HEK293T (cell line): ENCODE data around the gene MAMLD1.

Experiments
- CTCF ChIA-PET: fragments of 350-600 bp; formaldehyde crosslinking; extraction: SDS; loops from one replicate; lab custom pipeline; 2021; ENCODE audit warnings: antibody characterized with exemption, inconsistent platforms; lab: Yijun Ruan, JAX
- POLR2A ChIA-PET: fragments of 350-600 bp; formaldehyde crosslinking; extraction: SDS; loops from one replicate; lab custom pipeline; 2020; ENCODE audit warnings: antibody characterized with exemption, inconsistent platforms; lab: Yijun Ruan, JAX
- DNase-seq: peaks from one replicate; pipeline ENCODE4 v3.0.0; 2012; ENCODE audit warnings: mixed read lengths; ENCODE audit errors: extremely low spot score
- ARNT ChIP-seq: fragments of 450-650 bp; IDR thresholded peaks from 2 replicates; pipeline ENCODE4 v1.6.1; 2017; ENCODE audit warnings: mild to moderate bottlenecking
- BHLHE40 ChIP-seq: fragments of 450-650 bp; IDR thresholded peaks from 2 replicates; pipeline ENCODE4 v1.6.1; 2016; ENCODE audit warnings: mild to moderate bottlenecking, moderate library complexity, borderline replicate concordance
- CTBP1 ChIP-seq: fragments of 450-650 bp; IDR thresholded peaks from 2 replicates; pipeline ENCODE4 v1.6.1; 2016; ENCODE audit warnings: borderline replicate concordance
- ELF4 ChIP-seq: fragments of 450-650 bp; IDR thresholded peaks from 2 replicates; pipeline ENCODE4 v1.6.1; 2017; ENCODE audit warnings: antibody characterized with exemption
- FOXA1 ChIP-seq: fragments of 450-650 bp; IDR thresholded peaks from 2 replicates; pipeline ENCODE4 v1.6.1; 2016; ENCODE audit warnings: mild to moderate bottlenecking
- FOXK2 ChIP-seq: fragments of 450-650 bp; IDR thresholded peaks from 2 replicates; pipeline ENCODE4 v1.6.1; 2016; ENCODE audit warnings: mild to moderate bottlenecking
- FOXM1 ChIP-seq: fragments of 450-650 bp; IDR thresholded peaks from 2 replicates; pipeline ENCODE4 v1.6.1; 2017; ENCODE audit warnings: mild to moderate bottlenecking, borderline replicate concordance
- HDGF ChIP-seq: fragments of 450-650 bp; IDR thresholded peaks from 2 replicates; pipeline ENCODE4 v1.6.1; 2017; ENCODE audit warnings: antibody characterized with exemption, borderline replicate concordance
- L3MBTL2 ChIP-seq: fragments of 450-650 bp; conservative IDR thresholded peaks from 2 replicates; pipeline ENCODE4 v1.6.1; 2016; ENCODE audit warnings: mild to moderate bottlenecking
- LEF1 ChIP-seq: fragments of 450-650 bp; IDR thresholded peaks from 2 replicates; pipeline ENCODE4 v1.6.1; 2017; ENCODE audit warnings: mild to moderate bottlenecking, borderline replicate concordance
- NFRKB ChIP-seq: fragments of 450-650 bp; IDR thresholded peaks from 2 replicates; pipeline ENCODE4 v1.6.1; 2016; ENCODE audit warnings: mild to moderate bottlenecking, moderate library complexity
- SP1 ChIP-seq: fragments of 450-650 bp; IDR thresholded peaks from 2 replicates; pipeline ENCODE4 v1.6.1; 2017
- SUZ12 ChIP-seq: fragments of 450-650 bp; IDR thresholded peaks from 2 replicates; pipeline ENCODE4 v1.6.1; 2016; ENCODE audit warnings: mild to moderate bottlenecking
- TARDBP ChIP-seq: fragments of 450-650 bp; IDR thresholded peaks from 2 replicates; pipeline ENCODE4 v1.6.1; 2016
- ZNF384 ChIP-seq: fragments of 450-650 bp; IDR thresholded peaks from 2 replicates; pipeline ENCODE4 v1.6.1; 2016
- TF ChIP-seq, protein P1 (sequence below): fragments of 450-650 bp; IDR thresholded peaks from 2 replicates; pipeline ENCODE4 v1.6.1; 2016

The MAMLD1 gene

DNA sequence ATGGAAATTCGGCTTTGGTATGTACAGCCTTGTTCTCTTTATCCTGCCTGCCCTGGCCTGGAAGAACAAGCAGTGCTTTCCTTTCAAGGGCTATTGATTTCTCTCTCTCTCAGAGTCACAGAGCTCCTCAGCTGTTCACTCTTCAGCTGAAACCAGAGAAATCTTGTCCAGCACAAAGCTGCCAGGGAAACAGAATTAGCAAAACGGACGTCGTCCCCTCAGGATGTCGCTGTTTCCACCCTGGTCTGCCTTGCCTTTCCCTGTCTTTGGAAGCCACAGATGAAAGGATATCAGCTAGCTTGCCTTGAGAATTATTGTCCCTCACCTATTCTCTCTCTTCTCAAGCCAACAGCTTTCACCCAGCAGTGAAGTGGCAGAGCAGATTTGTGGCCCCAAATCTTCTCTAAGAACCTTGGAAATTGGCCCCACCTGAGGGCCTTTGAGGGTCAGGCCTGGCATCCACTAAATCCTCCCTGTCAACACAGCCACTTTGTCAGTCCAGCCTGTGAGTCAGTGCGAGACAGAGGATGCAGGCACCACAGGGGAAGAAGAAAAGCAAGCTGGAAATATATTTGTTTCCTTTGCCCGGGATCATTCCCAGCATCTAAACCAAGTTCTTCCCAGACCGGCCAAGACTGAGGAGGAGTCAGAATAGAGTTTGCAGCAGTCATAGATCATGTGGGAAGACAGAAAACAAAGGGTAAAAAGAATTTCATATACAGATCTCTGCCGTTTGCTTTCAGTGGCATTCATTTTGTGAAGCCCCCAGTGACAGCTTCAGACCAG lies 141.5 kb downstream of the MAMLD1 start:
- no peak for TF ChIP-seq FOXK2
- TF ChIP-seq BHLHE40 = no peak
- TF ChIP-seq SP1 = no peak
- CTCF ChIA-PET = interaction anchor here (1.2 kb wide), 1 partner anchor 74 kb away, joined by 3 read pairs; no protein-coding TSS in a partner anchor
- DNase-seq = no peak
- POLR2A ChIA-PET = no interaction called here

DNA sequence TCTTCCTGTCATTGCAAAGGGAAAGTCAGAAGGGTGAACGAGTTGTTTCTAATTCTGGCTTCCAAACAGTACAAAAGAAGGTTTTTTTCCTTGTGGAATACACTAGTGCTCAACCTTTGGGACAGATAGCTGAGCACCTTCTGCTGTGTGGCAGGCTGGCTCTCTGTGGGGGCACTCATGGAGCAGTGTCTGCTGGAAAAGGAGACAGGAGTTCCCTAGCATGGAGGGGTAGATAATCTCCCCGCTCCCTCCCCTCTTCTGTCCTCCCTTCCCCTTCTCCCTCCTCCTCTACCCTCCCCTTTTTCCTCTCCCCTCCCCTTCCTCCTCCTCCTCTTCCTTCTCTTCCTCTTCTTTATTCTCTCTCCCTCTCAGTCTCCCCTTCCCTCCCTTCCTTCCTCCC lies 142.9 kb downstream of the MAMLD1 start:
- no peak for DNase-seq
- TF ChIP-seq CTBP1 (no peak), TARDBP (no peak), NFRKB (no peak), FOXA1 (no peak), BHLHE40 (no peak), ELF4 (no peak), SP1 (no peak), FOXK2 (no peak), ZNF384 (no peak), L3MBTL2 (no peak), SUZ12 (no peak), LEF1 (no peak), HDGF (no peak), ARNT (no peak), FOXM1 (no peak)
- TF ChIP-seq, protein P1, sequence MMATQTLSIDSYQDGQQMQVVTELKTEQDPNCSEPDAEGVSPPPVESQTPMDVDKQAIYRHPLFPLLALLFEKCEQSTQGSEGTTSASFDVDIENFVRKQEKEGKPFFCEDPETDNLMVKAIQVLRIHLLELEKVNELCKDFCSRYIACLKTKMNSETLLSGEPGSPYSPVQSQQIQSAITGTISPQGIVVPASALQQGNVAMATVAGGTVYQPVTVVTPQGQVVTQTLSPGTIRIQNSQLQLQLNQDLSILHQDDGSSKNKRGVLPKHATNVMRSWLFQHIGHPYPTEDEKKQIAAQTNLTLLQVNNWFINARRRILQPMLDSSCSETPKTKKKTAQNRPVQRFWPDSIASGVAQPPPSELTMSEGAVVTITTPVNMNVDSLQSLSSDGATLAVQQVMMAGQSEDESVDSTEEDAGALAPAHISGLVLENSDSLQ = no peak
- POLR2A ChIA-PET = no interaction called here
- CTCF ChIA-PET = no interaction called here

- no peak for DNase-seq
- CTCF ChIA-PET = no interaction called here
- TF ChIP-seq SUZ12 = no peak
- no peak for TF ChIP-seq LEF1
- no peak for TF ChIP-seq CTBP1
- no peak for TF ChIP-seq ZNF384
- TF ChIP-seq, protein P1 = no peak
- TF ChIP-seq HDGF = no peak
- no peak for TF ChIP-seq SP1
- TF ChIP-seq TARDBP = no peak
- no peak for TF ChIP-seq FOXA1
- POLR2A ChIA-PET = no interaction called here
Observed at GRCh38 chrX:150506486-150506885, 143.4 kb downstream of the MAMLD1 start.

DNA sequence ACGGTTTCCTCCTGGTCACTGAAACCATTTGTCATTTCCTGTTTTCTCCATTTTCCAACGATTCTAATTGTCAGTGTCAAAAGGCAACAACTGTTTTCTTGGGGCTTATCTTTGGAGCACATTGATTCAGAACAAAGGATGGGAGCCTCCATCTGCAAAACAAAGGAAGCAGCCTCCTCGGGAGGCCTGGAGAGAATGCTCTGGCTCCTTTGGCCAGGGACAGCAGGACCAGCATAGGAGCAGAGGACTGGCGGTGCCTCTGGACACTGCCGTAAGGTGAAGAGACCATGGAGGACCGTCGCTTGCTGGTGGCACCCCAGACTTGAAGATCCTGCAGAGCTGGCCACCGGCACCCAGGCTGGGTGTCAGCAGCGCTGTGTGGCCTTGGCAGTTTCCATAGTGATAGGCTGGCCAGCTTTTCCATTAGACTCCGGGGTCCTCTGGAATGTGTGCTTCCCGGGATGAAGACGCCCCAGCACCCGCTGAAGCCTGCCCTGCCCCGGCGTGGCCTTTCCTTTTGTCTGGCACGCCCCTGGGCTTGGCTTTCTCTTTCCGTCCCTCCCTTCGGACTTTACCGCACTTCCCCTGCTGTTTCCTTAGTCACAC lies 144.2 kb downstream of the MAMLD1 start:
- TF ChIP-seq LEF1 (no peak), FOXM1 (no peak), SUZ12 (no peak), BHLHE40 (no peak), HDGF (no peak), SP1 (no peak), FOXA1 (no peak), ZNF384 (no peak), NFRKB (no peak), L3MBTL2 (no peak), ARNT (no peak), CTBP1 (no peak), FOXK2 (no peak), TARDBP (no peak)
- TF ChIP-seq, protein P1 = no peak
- no peak for DNase-seq
- ChIA-PET CTCF (no interaction called here), POLR2A (interaction anchor here (0.5 kb wide), 1 partner anchor 72 kb away, joined by 3 read pairs; no protein-coding TSS in a partner anchor)

DNA sequence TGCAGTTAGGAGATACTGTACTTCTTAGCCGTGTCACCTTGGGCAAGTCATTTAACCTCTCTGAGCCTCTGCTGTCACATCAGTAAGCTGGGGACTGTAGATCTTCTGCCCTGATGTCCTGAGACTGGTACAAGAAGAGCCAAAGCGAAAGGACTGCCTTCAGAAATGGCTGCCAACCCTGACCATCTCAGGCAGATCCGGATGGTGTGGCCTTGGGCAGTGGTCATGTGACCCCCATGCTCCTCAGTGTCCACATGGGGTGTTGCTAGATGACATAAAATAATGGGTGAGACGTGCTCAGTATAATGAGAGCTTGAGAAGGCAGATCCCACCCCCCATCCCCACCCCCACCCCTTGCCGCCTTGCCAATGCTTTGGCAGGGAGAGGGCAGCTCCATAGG lies 144.9 kb downstream of the MAMLD1 start:
- TF ChIP-seq ZNF384 (no peak), LEF1 (no peak), L3MBTL2 (no peak), SP1 (no peak), FOXK2 (no peak), CTBP1 (no peak), FOXA1 (no peak), NFRKB (no peak), BHLHE40 (no peak), HDGF (no peak), SUZ12 (no peak), FOXM1 (no peak), ARNT (no peak)
- ChIA-PET CTCF (no interaction called here), POLR2A (no interaction called here)
- no peak for DNase-seq

- no peak for DNase-seq
- POLR2A ChIA-PET = no interaction called here
- CTCF ChIA-PET = no interaction called here
- no peak for TF ChIP-seq TARDBP
- TF ChIP-seq NFRKB = no peak
- no peak for TF ChIP-seq SP1
- TF ChIP-seq BHLHE40 = no peak
- TF ChIP-seq, protein P1 = no peak
Observed at GRCh38 chrX:150508451-150509367, 145.6 kb downstream of the MAMLD1 start.
